Skin of body (tissue), 2 donors: ENCODE results near the gene P4HTM. TPM values are rescaled to one million over a fixed set of nuclear protein-coding genes. Genes with fewer than 3 reads are reported as not detected.

Experiments
- DNase-seq: peaks from one replicate; lab custom pipeline; 2025; lab: John Stamatoyannopoulos, UW
- total RNA-seq: library from RNA; depleted of rRNA; stranded (reverse); fragments of >200 nt; gene quantifications from one replicate; pipeline ENCODE4 v1.2.3, GENCODE V29; 2014

The P4HTM gene
- total RNA-seq, result 27.7 TPM

- peak; percentile 87 for DNase-seq
Observed at GRCh38 chr3:48989796-48990635, at the start of gene P4HTM. P4HTM (plus strand) TSS chr3:48990241; CDS start chr3:48990257, 16 bp downstream.

- DNase-seq, result no peak
Observed at GRCh38 chr3:48945432-48945831, 44.6 kb upstream of the P4HTM start.

- no peak for DNase-seq
Observed at GRCh38 chr3:48945891-48946549, 44.0 kb upstream of the P4HTM start.

- no peak for DNase-seq
Observed at GRCh38 chr3:48949376-48949717, 40.7 kb upstream of the P4HTM start.

- no peak for DNase-seq
Observed at GRCh38 chr3:48950051-48950450, 40.0 kb upstream of the P4HTM start.

- DNase-seq, result no peak
Observed at GRCh38 chr3:48951764-48952163, 38.3 kb upstream of the P4HTM start.

GRCh38 chr3:48952510-48953118 is 37.4 kb upstream of the P4HTM start:
- no peak for DNase-seq

- DNase-seq, result no peak
Observed at GRCh38 chr3:48957006-48957705, 32.9 kb upstream of the P4HTM start.

GRCh38 chr3:48960841-48961413 is 29.1 kb upstream of the P4HTM start:
- no peak for DNase-seq

- DNase-seq, result no peak
Observed at GRCh38 chr3:48962340-48962739, 27.7 kb upstream of the P4HTM start.

GRCh38 chr3:48962939-48963338 is 27.1 kb upstream of the P4HTM start:
- DNase-seq, result no peak

GRCh38 chr3:48963591-48963990 is 26.4 kb upstream of the P4HTM start:
- DNase-seq, result no peak

- DNase-seq, result no peak
Observed at GRCh38 chr3:48966367-48966766, 23.7 kb upstream of the P4HTM start.

GRCh38 chr3:48966876-48967361 is 23.1 kb upstream of the P4HTM start:
- DNase-seq, result no peak

- DNase-seq, result no peak
Observed at GRCh38 chr3:48970586-48970985, 19.5 kb upstream of the P4HTM start.

GRCh38 chr3:48974076-48974864 is 15.8 kb upstream of the P4HTM start:
- DNase-seq, result no peak

- DNase-seq, result no peak
Observed at GRCh38 chr3:48979451-48979850, 10.6 kb upstream of the P4HTM start.

GRCh38 chr3:48980295-48980694 is 9.7 kb upstream of the P4HTM start:
- no peak for DNase-seq

- no peak for DNase-seq
Observed at GRCh38 chr3:48982016-48982415, 8.0 kb upstream of the P4HTM start.

GRCh38 chr3:48982686-48983085 is 7.4 kb upstream of the P4HTM start:
- DNase-seq, result no peak

- DNase-seq, result no peak
Observed at GRCh38 chr3:48983096-48983495, 6.9 kb upstream of the P4HTM start.
